ENCODE results near the gene DCC. TPM values are rescaled to one million over a fixed set of nuclear protein-coding genes. Genes with fewer than 3 reads are reported as not detected.

Gene DCC
- polyA plus RNA-seq, 2 of the 4 experiments (the other 2 are of a cell fraction) = 0.12 TPM; not detected in 1

- DNase-seq (ENCODE audit: low read depth in 1 of 2, low spot score in 1 of 2) = no peak
- no peak for ATAC-seq
- Histone ChIP-seq H3K4me2 (no peak overlapping the region), H3K27ac (no peak overlapping the region), H3K4me1 (no peaks in the 10 kb centered on the region), H3K4me3 (no peak overlapping the region), H3K9me3 (no peaks in the 10 kb centered on the region)
- CTCF ChIA-PET = no interaction called here
- POLR2A ChIA-PET = no interaction called here
- TF ChIP-seq EHF (CRISPR knock-in tag; IDR thresholded peaks at IDR 0.05) (no peak), MAFK (IDR thresholded peaks at IDR 0.05; ENCODE audit: partially characterized antibody) (peak; percentile 52), ZFP36 (IDR thresholded peaks at IDR 0.05; ENCODE audit: borderline replicate concordance, partially characterized antibody) (no peak)
- no peak for FAIRE-seq
These were observed 93.8 kb downstream of the DCC start for GRCh38 chr18:52433797-52434196.

- 75% methylated on average over 7 of the region's 7 CpGs for WGBS (ENCODE audit: missing lambda C conversion rate)
- TF ChIP-seq HDAC2 (IDR thresholded peaks at IDR 0.05) = no peak
- no peak for TF ChIP-seq NR3C1 (IDR thresholded peaks at IDR 0.05)
- no peak for TF ChIP-seq POLR2A (IDR thresholded peaks at IDR 0.05; ENCODE audit: low read length)
- no peak for TF ChIP-seq ZFP36 (IDR thresholded peaks at IDR 0.05; ENCODE audit: borderline replicate concordance, partially characterized antibody)
- no peak for TF ChIP-seq HMGXB4 (CRISPR knock-in tag; IDR thresholded peaks at IDR 0.05; ENCODE audit: borderline replicate concordance)
- TF ChIP-seq SMC3 (IDR thresholded peaks at IDR 0.05) = no peak
- TF ChIP-seq RNF2 (IDR thresholded peaks at IDR 0.05; ENCODE audit: borderline replicate concordance, low read depth) = no peak
- TF ChIP-seq USF2 (IDR thresholded peaks at IDR 0.05) = no peak
- TF ChIP-seq CHD2 (IDR thresholded peaks at IDR 0.05; ENCODE audit: low read length, partially characterized antibody) = no peak
- TF ChIP-seq GATA3 (IDR thresholded peaks at IDR 0.05; ENCODE audit: borderline replicate concordance) = no peak
- no peak for TF ChIP-seq JUN (IDR thresholded peaks at IDR 0.05)
- TF ChIP-seq EP300 (IDR thresholded peaks at IDR 0.05) = no peak
- FAIRE-seq = no peak
These were observed 95.3 kb downstream of the DCC start for GRCh38 chr18:52435301-52435700.

GRCh38 chr18:52437161-52437560 is 97.2 kb downstream of the DCC start:
- no peak overlapping the region for H3K4me2 ChIP-seq
- no peak for TF ChIP-seq POLR2A (IDR thresholded peaks at IDR 0.05; ENCODE audit: low read length)
- TF ChIP-seq CBX2 (IDR thresholded peaks at IDR 0.05; ENCODE audit: borderline replicate concordance, low read depth) = no peak
- TF ChIP-seq NR3C1 (IDR thresholded peaks at IDR 0.05) = no peak
- TF ChIP-seq HOXB13 (CRISPR knock-in tag; IDR thresholded peaks at IDR 0.05; ENCODE audit: low read depth) = no peak
- no peak for TF ChIP-seq GATA3 (IDR thresholded peaks at IDR 0.05; ENCODE audit: borderline replicate concordance)
- no peak for TF ChIP-seq JUN (IDR thresholded peaks at IDR 0.05)
- no peak for TF ChIP-seq E2F6 (IDR thresholded peaks at IDR 0.05; ENCODE audit: borderline replicate concordance, low read depth)
- no peak for TF ChIP-seq ZC3H11A (IDR thresholded peaks at IDR 0.05)
- no peak overlapping the region for H3K27ac ChIP-seq
- DNase-seq (ENCODE audit: low read depth in 1 of 2, low spot score in 1 of 2) = no peak
- no peak for ATAC-seq
- ChIA-PET CTCF (no interaction called here), POLR2A (no interaction called here)
- H3K4me1 ChIP-seq = 0 out of 3 replicates have a peak, but pooled peaks cover 4% of the 10 kb centered on the region
- no peaks in the 10 kb centered on the region for H3K9me3 ChIP-seq
- FAIRE-seq = no peak
- H3K4me3 ChIP-seq = no peak overlapping the region

More at GRCh38 chr18:52435301-52435700, 95.3 kb downstream of the DCC start:
- ATAC-seq (no peak), DNase-seq (ENCODE audit: low read depth in 1 of 2, low spot score in 1 of 2) (no peak)
- CTCF ChIA-PET = no interaction called here
- 0 out of 3 replicates have a peak, but pooled peaks cover 4% of the 10 kb centered on the region for H3K4me1 ChIP-seq
- no peaks in the 10 kb centered on the region for H3K9me3 ChIP-seq
- no peak overlapping the region for H3K4me2 ChIP-seq
- no peak overlapping the region for H3K27ac ChIP-seq
- POLR2A ChIA-PET = no interaction called here
- H3K4me3 ChIP-seq = no peak overlapping the region

- FAIRE-seq (no peak), DNase-seq (ENCODE audit: low read depth in 1 of 2, low spot score in 1 of 2) (peak in 1 of 2 experiments; percentile 9), ATAC-seq (no peak; a peak in 1 of 6 replicates)
- H3K4me2 ChIP-seq = peak overlapping the region; percentile 26; the same call in 1 of the 3 replicates
- WGBS (ENCODE audit: missing lambda C conversion rate) = 19% methylated on average over 4 of the region's 4 CpGs
- H3K4me3 ChIP-seq = no peak overlapping the region
- TF ChIP-seq SREBF2 (IDR thresholded peaks at IDR 0.05) (no peak), GATA3 (IDR thresholded peaks at IDR 0.05; ENCODE audit: borderline replicate concordance) (peak; percentile 63)
- POLR2A ChIA-PET = no interaction called here
- CTCF ChIA-PET = no interaction called here
- 0 out of 3 replicates have a peak, but pooled peaks cover 4% of the 10 kb centered on the region for H3K4me1 ChIP-seq
- no peak overlapping the region for H3K27ac ChIP-seq
- no peaks in the 10 kb centered on the region for H3K9me3 ChIP-seq
These were observed 99.5 kb downstream of the DCC start for GRCh38 chr18:52439457-52439856.

Measured in A549 (cell line).